Spinal cord (tissue), 10 donors: ENCODE measurements around the gene CDKN3. TPM values are rescaled to one million over a fixed set of nuclear protein-coding genes. Genes with fewer than 3 reads are reported as not detected.
"Not testable (repeated sequence)": the region's sequence is repeated elsewhere in the genome, so short reads cannot be mapped to it uniquely, and the experiment has no call there.

Source experiments
- DNase-seq, 6 donors: peaks; one replicate each; pipeline versions ENCODE4 v3.0.0 to v3.0.0-alpha.2; 2013 to 2015; ENCODE audit warnings: low spot score in 6 of 6, low read depth in 4 of 6
- H3K27ac ChIP-seq: one replicate; pipeline ENCODE4 v1.5.1; 2013; ENCODE audit warnings: low read depth, low read length, control low read depth
- H3K27me3 ChIP-seq: one replicate; pipeline ENCODE4 v1.6.1; 2013; ENCODE audit warnings: low read length; ENCODE audit not compliant: control insufficient read depth, insufficient read depth
- H3K36me3 ChIP-seq: one replicate; pipeline ENCODE4 v1.6.1; 2013; ENCODE audit warnings: low read length; ENCODE audit not compliant: control insufficient read depth, insufficient read depth
- H3K4me1 ChIP-seq: one replicate; pipeline ENCODE4 v1.6.1; 2013; ENCODE audit warnings: low read length; ENCODE audit not compliant: control insufficient read depth, insufficient read depth
- H3K4me3 ChIP-seq: one replicate; pipeline ENCODE4 v1.5.1; 2013; ENCODE audit warnings: low read depth, low read length, control low read depth
- H3K9me3 ChIP-seq: one replicate; pipeline ENCODE4 v1.6.1; 2013; ENCODE audit warnings: low read length; ENCODE audit not compliant: control insufficient read depth, insufficient read depth
- WGBS: methylation state at CpG from one replicate; pipeline ENCODE4 v1.1.5; 2013; ENCODE audit warnings: missing lambda C conversion rate; ENCODE audit not compliant: insufficient coverage; 5-methylcytosine and 5-hydroxymethylcytosine counted together
- polyA plus RNA-seq, 2 donors: library from polyadenylated mRNA; unstranded; fragments of 120-200 nt; gene quantifications; one replicate each; pipeline ENCODE4 v1.2.1, GENCODE V29; 2013; ENCODE audit not compliant: insufficient read length in 2 of 2
- total RNA-seq, 2 donors: library from RNA; depleted of rRNA in 1 of 2; stranded (reverse); fragments of 120-200 nt in 1 of 2; fragments of >200 nt in 1 of 2; gene quantifications; one replicate each; pipeline versions ENCODE4 v1.2.3 to v1.2.4, GENCODE V29; 2013 to 2014
- donor health status: healthy.

CDKN3 gene
- total and polyA plus RNA-seq, 4 donors, result 16.3 to 18.6 (median 17.9) TPM

DNA sequence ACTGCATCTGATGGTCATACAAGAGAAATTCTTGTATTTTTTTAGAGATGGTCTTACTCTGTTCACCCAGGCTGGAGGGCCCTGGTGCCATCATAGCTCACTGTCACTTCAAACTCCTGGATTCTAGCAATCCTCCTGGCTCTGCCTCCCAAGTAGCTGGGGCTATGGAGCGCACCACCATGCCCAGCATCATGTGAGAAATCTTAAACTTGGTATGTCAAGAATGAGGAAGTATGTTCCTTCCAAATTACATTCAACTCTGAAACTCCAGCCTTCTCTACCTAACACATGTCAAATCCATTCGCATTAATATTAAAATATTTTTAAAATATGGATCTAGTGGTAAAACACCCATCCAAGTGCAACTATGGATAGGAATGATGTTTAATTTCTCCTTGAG lies 27.5 kb upstream of the CDKN3 start:
- Histone ChIP-seq H3K36me3 (no peaks in the 10 kb centered on the region), H3K27me3 (no peaks in the 10 kb centered on the region), H3K4me3 (no peak overlapping the region), H3K4me1 (no peaks in the 10 kb centered on the region), H3K9me3 (no peaks in the 10 kb centered on the region), H3K27ac (no peak overlapping the region)
- DNase-seq, result no peak
- no CpG with 5 or more reads among the region's 2 CpGs for WGBS

DNA sequence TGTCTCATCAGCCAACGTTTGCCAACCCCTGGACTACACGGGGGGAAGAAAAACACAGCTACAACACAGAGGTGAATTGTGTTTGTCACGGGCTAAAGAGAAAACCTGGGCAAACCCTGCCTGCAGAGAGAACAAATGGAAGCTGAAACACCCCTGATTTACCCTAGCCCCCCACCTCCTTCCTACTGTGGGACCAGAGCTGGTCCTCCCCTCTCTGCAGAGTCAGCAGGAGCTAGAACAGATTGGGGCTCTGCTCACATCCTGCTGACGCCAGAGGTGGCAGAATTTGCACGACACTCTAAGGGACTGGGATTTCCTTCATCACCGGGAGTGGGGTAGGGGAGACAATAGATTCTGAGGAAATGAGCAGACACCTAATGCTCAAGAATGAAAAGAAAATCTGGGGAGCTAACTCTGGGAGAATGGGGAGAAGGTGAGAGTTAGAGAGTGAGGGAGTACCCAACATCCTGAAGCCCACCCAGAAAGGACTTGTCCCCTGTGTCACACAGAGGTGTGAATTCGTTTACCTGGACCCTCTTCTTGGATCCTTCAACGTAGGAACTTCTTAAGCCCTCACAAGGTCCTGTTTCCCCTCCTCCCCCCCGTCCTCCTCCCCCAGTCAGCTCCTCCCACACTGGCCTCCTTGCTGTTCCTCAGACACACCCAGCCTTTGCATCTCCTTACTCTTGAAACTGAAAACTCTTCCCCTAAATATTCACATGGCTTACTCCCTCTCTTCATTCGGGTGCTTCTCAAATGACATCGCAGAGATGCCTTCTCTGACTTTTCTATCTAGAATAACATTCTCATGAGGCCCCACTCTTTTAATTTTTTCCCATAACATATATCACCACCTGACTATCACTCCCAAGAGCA lies 26.2 kb upstream of the CDKN3 start:
- Histone ChIP-seq H3K4me1 (no peaks in the 10 kb centered on the region), H3K27ac (no peak overlapping the region), H3K9me3 (no peaks in the 10 kb centered on the region), H3K36me3 (no peaks in the 10 kb centered on the region), H3K4me3 (no peak overlapping the region), H3K27me3 (no peaks in the 10 kb centered on the region)
- DNase-seq, result no peak
- 50% methylated on average over 10 of the region's 11 CpGs for WGBS

DNA sequence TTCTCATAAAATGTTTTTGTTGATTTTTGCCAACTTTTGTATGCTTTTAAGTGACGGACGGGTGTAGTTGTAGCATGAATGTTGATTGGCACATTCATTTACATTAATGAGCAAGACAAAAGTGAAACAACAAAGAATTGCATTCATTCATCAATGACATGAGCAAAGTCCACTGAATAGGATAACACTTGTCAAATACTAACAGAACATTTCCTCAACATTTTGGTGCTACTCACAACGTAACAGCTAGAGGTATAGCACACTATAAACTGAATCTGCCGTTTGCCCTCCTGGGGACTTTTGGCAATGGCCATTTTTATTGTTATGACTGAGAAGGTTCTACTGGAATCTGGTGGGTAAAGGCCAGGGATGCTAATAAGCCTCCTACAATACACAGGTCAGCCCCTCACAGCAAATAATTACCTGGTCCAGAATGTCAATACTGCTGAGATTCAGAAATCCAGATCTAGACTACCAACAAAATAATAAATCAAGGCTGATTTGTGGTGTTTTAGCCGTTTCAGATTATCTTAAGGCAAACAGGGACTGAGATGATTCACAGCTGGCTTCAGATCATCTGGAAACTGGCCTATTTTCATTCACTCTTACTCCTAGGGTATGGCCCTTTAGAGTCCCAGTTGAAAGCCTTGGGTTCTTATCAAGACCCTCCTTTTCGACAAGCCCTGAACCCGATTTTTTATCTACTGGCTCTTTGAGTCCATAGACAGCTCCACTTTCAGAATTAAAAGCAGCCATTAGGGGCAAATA lies 22.5 kb upstream of the CDKN3 start:
- no peak overlapping the region for H3K4me3 ChIP-seq
- H3K27ac ChIP-seq, result no peak overlapping the region
- H3K36me3 ChIP-seq, result no peaks in the 10 kb centered on the region
- DNase-seq, result no peak
- H3K27me3 ChIP-seq, result no peaks in the 10 kb centered on the region
- H3K4me1 ChIP-seq, result no peaks in the 10 kb centered on the region
- 81% methylated on average over 3 of the region's 7 CpGs for WGBS
- no peaks in the 10 kb centered on the region for H3K9me3 ChIP-seq

DNA sequence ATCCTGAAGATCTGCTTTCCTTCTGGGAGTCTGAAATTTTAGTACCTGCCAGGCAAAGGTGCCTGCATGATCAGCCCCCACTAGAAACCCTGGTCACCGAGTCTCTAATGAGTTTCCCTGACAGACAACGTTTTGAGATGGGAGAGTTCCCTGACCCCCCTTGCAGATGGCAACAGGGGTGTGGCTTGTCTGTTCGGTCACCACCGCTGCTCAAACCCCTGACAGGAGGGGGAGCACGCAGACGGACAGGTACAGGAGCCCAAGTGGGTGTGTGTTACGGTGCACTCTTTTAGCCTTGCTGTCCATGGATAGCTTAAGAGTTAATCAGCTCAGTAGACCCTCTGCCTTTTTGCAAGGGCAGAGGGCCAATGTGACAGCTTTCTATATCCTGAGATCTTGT lies 19.3 kb upstream of the CDKN3 start:
- DNase-seq, result no peak
- 44% methylated on average over 7 of the region's 7 CpGs for WGBS
- H3K27ac ChIP-seq, result no peak overlapping the region
- H3K27me3 ChIP-seq, result no peaks in the 10 kb centered on the region
- no peaks in the 10 kb centered on the region for H3K9me3 ChIP-seq
- H3K4me1 ChIP-seq, result no peaks in the 10 kb centered on the region
- no peak overlapping the region for H3K4me3 ChIP-seq
- H3K36me3 ChIP-seq, result no peaks in the 10 kb centered on the region

DNA sequence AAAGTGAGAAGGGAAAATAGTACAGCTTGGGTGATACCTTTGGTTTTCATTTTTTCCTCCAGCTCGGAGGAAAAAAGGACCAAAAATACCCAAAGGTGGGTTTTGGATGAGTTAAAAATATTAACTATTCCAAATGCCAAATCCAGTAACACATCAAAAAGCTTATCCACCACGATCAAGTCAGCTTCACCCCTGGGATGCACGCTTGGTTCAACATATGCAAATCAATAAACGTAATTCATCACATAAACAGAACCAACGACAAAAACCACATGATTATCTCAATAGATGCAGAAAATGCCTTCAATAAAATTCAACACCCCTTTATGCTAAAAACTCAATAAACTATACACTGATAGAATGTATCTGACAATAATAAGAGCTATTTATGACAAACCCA lies 17.9 kb upstream of the CDKN3 start:
- H3K36me3 ChIP-seq, DNase-seq, H3K27me3 ChIP-seq, H3K4me3 ChIP-seq, H3K27ac ChIP-seq, H3K4me1 ChIP-seq, H3K9me3 ChIP-seq: not testable (repeated sequence)
- WGBS, result 85% methylated on average over 2 of the region's 5 CpGs

DNA sequence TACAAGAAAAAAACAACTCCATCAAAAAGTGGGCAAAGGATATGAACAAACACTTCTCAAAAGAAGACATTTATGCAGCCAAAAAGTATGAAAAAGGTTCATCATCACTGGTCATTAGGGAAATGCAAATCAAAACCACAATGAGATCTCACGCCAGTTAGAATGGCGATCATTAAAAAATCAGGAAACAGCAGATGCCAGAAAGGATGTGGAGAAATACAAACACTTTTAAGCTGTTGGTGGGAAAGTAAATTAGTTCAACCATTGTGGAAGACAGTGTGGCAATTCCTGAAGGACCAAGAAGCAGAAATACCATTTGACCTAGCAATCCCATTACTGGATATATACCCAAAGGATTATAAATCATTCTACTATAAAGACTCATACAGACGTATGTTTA lies 16.2 kb upstream of the CDKN3 start:
- not testable (repeated sequence) for H3K4me3 ChIP-seq, H3K9me3 ChIP-seq, H3K4me1 ChIP-seq, DNase-seq, H3K27me3 ChIP-seq, H3K27ac ChIP-seq, H3K36me3 ChIP-seq
- 67% methylated on average over 1 of the region's 3 CpGs for WGBS

DNA sequence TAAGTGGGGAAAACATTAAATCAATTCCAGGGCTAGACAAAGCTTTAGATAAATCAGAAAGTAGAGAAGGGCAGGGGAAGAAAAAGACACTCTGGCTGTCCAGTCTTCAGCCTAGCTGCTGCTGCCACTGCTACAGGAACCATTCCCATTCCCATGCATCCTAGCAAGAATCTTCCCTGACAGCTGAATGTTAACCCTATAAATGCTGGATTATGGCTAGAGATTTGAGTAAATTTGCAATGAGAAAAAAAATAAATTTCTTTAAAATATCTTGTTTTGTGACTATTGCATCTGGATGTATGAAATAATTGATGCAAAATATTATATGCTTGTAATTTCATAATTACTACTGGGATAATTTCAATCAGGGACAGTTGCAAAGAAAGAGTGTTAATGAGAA lies 15.0 kb upstream of the CDKN3 start:
- no peak for DNase-seq
- no peaks in the 10 kb centered on the region for H3K27me3 ChIP-seq

DNA sequence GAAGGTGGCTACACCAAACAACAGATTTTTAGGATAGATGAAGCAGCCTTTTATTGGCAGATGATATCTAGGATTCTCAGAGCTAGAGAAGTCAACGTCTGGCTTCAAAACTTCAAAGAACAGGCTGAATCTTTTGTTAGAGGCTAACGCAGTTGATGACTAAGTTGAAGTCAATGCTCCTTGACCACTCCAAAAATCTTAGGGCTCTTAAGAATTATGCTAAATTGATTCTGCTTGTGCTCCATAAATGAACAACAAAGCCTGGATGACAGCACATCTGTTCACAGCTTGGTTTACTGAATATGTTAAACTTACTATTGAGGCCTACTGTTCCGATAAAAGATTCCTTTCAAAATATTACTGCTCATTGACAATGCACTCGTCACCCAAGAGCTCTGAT lies 13.0 kb upstream of the CDKN3 start:
- Histone ChIP-seq H3K4me3 (no peak overlapping the region), H3K9me3 (no peaks in the 10 kb centered on the region), H3K36me3 (no peaks in the 10 kb centered on the region), H3K27ac (no peak overlapping the region), H3K4me1 (no peaks in the 10 kb centered on the region), H3K27me3 (no peaks in the 10 kb centered on the region)
- 60% methylated on average over 1 of the region's 4 CpGs for WGBS
- no peak for DNase-seq

More for the DNA sequence above, 15.0 kb upstream of the CDKN3 start:
- no peaks in the 10 kb centered on the region for H3K4me1 ChIP-seq
- H3K9me3 ChIP-seq, result no peaks in the 10 kb centered on the region
- no peaks in the 10 kb centered on the region for H3K36me3 ChIP-seq
- no peak overlapping the region for H3K4me3 ChIP-seq
- no peak overlapping the region for H3K27ac ChIP-seq

DNA sequence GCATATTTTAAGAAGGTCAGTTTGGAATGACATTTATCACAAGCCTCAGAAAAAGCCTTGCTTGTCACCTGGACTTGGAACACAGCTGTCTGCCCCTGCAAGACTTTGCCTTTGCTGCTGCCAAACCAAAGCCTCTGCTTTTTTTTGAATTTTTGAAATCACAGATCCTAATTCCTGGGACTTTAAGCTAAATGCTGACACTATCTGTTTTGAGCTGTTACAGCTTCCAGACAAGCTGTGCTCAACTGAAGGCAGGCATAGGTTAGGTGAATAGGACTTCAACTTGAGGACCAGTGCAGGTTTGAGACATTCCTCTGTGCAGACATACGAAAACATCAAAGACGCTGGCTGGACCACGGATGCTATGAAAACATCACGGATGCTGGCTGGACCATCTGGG lies 11.3 kb upstream of the CDKN3 start:
- Histone ChIP-seq H3K27me3 (no peaks in the 10 kb centered on the region), H3K4me1 (no peaks in the 10 kb centered on the region), H3K27ac (no peak overlapping the region), H3K9me3 (no peaks in the 10 kb centered on the region), H3K4me3 (no peak overlapping the region), H3K36me3 (no peaks in the 10 kb centered on the region)
- no peak for DNase-seq
- 80% methylated on average over 4 of the region's 4 CpGs for WGBS

DNA sequence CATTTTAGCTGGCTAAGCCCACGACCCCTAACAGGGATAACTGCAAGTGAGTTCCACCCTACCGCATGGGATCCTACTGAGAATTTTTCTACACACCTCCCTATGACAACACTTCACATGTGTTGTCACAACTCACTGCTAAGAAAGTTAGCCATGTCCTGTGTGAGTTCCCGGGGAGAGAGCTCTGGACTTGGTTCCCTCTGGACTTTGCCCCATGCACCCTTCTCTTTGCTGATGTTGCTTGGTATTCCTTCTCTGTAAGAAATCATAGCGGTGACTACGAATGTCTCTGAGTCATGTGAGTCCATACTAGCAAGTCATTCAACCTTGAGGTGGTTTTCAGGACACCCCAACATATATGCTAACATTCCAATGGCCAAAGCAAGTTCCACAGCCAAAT lies 9.5 kb upstream of the CDKN3 start:
- no peaks in the 10 kb centered on the region for H3K36me3 ChIP-seq
- no peaks in the 10 kb centered on the region for H3K27me3 ChIP-seq
- no peak for DNase-seq
- 93% methylated on average over 4 of the region's 5 CpGs for WGBS
- H3K4me1 ChIP-seq, result no peaks in the 10 kb centered on the region
- H3K9me3 ChIP-seq, result no peaks in the 10 kb centered on the region
- H3K27ac ChIP-seq, result no peak overlapping the region
- no peak overlapping the region for H3K4me3 ChIP-seq
